GM18907 (cell line): ENCODE measurements around the gene GPALPP1.
A peak's percentile ranks its signal among the peaks of the same experiment; 100 is the strongest.
"Not testable (repeated sequence)": the region's sequence is repeated elsewhere in the genome, so short reads cannot be mapped to it uniquely, and the experiment has no call there.

Source experiments
- ATAC-seq: cut with Tn5 transposase; IDR thresholded peaks from one replicate; pipeline ENCODE4 v1.9.1; 2021; ENCODE audit warnings: mild to moderate bottlenecking, moderate library complexity; ENCODE audit not compliant: unreplicated experiment

The GPALPP1 gene

GRCh38 chr13:45004096-45004495 is 14.8 kb downstream of the GPALPP1 start:
- ATAC-seq, result no peak

- no peak for ATAC-seq
Measured at GRCh38 chr13:45007225-45007624, 17.9 kb downstream of the GPALPP1 start.

GRCh38 chr13:45007823-45008222 is 18.5 kb downstream of the GPALPP1 start:
- ATAC-seq, result no peak

GRCh38 chr13:45011198-45011597 is 21.9 kb downstream of the GPALPP1 start:
- no peak for ATAC-seq

- ATAC-seq, result no peak
Measured at GRCh38 chr13:45015300-45015699, 26.0 kb downstream of the GPALPP1 start.

- ATAC-seq, result no peak
Measured at GRCh38 chr13:45016792-45017425, 27.6 kb downstream of the GPALPP1 start.

- not testable (repeated sequence) for ATAC-seq
Measured at GRCh38 chr13:45019981-45020380, 30.6 kb downstream of the GPALPP1 start.

GRCh38 chr13:45021250-45021649 is 31.9 kb downstream of the GPALPP1 start:
- ATAC-seq, result no peak

- ATAC-seq, result no peak
Measured at GRCh38 chr13:45024847-45025246, 35.5 kb downstream of the GPALPP1 start.

- ATAC-seq, result no peak
Measured at GRCh38 chr13:45034342-45034741, 45.0 kb downstream of the GPALPP1 start.

- ATAC-seq, result no peak
Measured at GRCh38 chr13:45036206-45036605, 46.9 kb downstream of the GPALPP1 start.

- ATAC-seq, result no peak
Measured at GRCh38 chr13:45040173-45040572, 50.8 kb downstream of the GPALPP1 start.

GRCh38 chr13:45040622-45041021 is 51.3 kb downstream of the GPALPP1 start:
- ATAC-seq, result no peak

GRCh38 chr13:45042539-45042938 is 53.2 kb downstream of the GPALPP1 start:
- no peak for ATAC-seq

- ATAC-seq, result no peak
Measured at GRCh38 chr13:45046445-45046844, 57.1 kb downstream of the GPALPP1 start.

GRCh38 chr13:45047394-45048310 is 58.3 kb downstream of the GPALPP1 start:
- ATAC-seq, result peak; percentile 59

- ATAC-seq, result no peak
Measured at GRCh38 chr13:45048890-45049407, 59.6 kb downstream of the GPALPP1 start.

- ATAC-seq, result no peak
Measured at GRCh38 chr13:45049478-45049877, 60.1 kb downstream of the GPALPP1 start.

GRCh38 chr13:45051315-45051714 is 62.0 kb downstream of the GPALPP1 start:
- no peak for ATAC-seq

GRCh38 chr13:45055198-45055901 is 66.0 kb downstream of the GPALPP1 start:
- ATAC-seq, result peak; percentile 68

- no peak for ATAC-seq
Measured at GRCh38 chr13:45055902-45056648, 66.7 kb downstream of the GPALPP1 start.
